Loucy (cell line): Measurements from ENCODE around the gene ASB2.

ENCODE experiments used
- H2AFZ ChIP-seq: fragments of 200-600 bp; sonication (generic); 2 replicates; pipeline ENCODE4 v1.6.0; 2016; ENCODE audit warnings: antibody characterized with exemption, mild to moderate bottlenecking, low read length, moderate library complexity
- H3F3A ChIP-seq: fragments of 200-600 bp; 2 replicates; pipeline ENCODE4 v1.6.0; 2016; ENCODE audit warnings: antibody characterized with exemption, low read depth, mild to moderate bottlenecking
- H3K27me3 ChIP-seq: fragments of 200-600 bp; sonication (generic); 2 replicates; pipeline ENCODE4 v1.6.1; 2014; ENCODE audit warnings: low read length, mild to moderate bottlenecking; ENCODE audit not compliant: insufficient read depth, poor library complexity, severe bottlenecking
- H3K36me3 ChIP-seq: fragments of 200-600 bp; sonication (generic); 2 replicates; pipeline ENCODE4 v1.6.1; 2016; ENCODE audit warnings: low read length; ENCODE audit not compliant: insufficient read depth
- H3K4me1 ChIP-seq: fragments of 200-600 bp; sonication (generic); 2 replicates; pipeline ENCODE4 v1.5.1; 2014; ENCODE audit warnings: low read length, mild to moderate bottlenecking; ENCODE audit not compliant: insufficient read depth, poor library complexity, severe bottlenecking
- H3K4me2 ChIP-seq: fragments of 200-600 bp; sonication (generic); 2 replicates; pipeline ENCODE4 v1.6.0; 2014; ENCODE audit warnings: antibody characterized with exemption, low read length, low read depth, mild to moderate bottlenecking; ENCODE audit not compliant: poor library complexity, severe bottlenecking
- H3K4me3 ChIP-seq: fragments of 200-600 bp; sonication (generic); 2 replicates; pipeline ENCODE4 v1.5.1; 2014; ENCODE audit warnings: low read length, mild to moderate bottlenecking, mixed read lengths; ENCODE audit not compliant: poor library complexity, severe bottlenecking
- H3K79me2 ChIP-seq: fragments of 200-600 bp; sonication (generic); 2 replicates; pipeline ENCODE4 v1.6.1; 2014; ENCODE audit warnings: low read length; ENCODE audit not compliant: insufficient read depth
- H3K9ac ChIP-seq: fragments of 200-600 bp; sonication (generic); 2 replicates; pipeline ENCODE4 v1.6.0; 2014; ENCODE audit warnings: mild to moderate bottlenecking, low read depth, low read length, moderate library complexity; ENCODE audit not compliant: poor library complexity, severe bottlenecking
- H3K9me2 ChIP-seq: fragments of 200-600 bp; sonication (generic); replicated peaks from 2 replicates; pipeline ENCODE4 v1.6.1; 2016; ENCODE audit warnings: low read depth, low read length, mixed read lengths
- H3K9me3 ChIP-seq: fragments of 200-600 bp; sonication (generic); 2 replicates; pipeline ENCODE4 v1.6.1; 2014; ENCODE audit warnings: mild to moderate bottlenecking, antibody characterized with exemption, low read length, low read depth; ENCODE audit not compliant: insufficient read depth
- H4K20me1 ChIP-seq: fragments of 200-600 bp; sonication (generic); 2 replicates; pipeline ENCODE4 v1.6.0; 2014; ENCODE audit warnings: antibody characterized with exemption, low read length, mild to moderate bottlenecking; ENCODE audit not compliant: insufficient read depth, poor library complexity, severe bottlenecking
- CTCF ChIP-seq: fragments of 200-600 bp; sonication (generic); conservative IDR thresholded peaks from 2 replicates; pipeline ENCODE4 v1.5.1; 2014; ENCODE audit warnings: mild to moderate bottlenecking, antibody characterized with exemption, low read length
- EZH2phosphoT487 ChIP-seq: fragments of 200-600 bp; IDR thresholded peaks from 2 replicates; pipeline ENCODE4 v1.6.1; 2018; ENCODE audit warnings: antibody characterized with exemption, mild to moderate bottlenecking, moderate library complexity, borderline replicate concordance

The ASB2 gene

GRCh38 chr14:93976477-93977057, at the start of gene ASB2:
Gene ASB2, minus strand, starts transcription at chr14:93976570. Its CDS starts 12,031 bp downstream, at chr14:93964539.
- Histone ChIP-seq H3K9me2 (no peaks in the 10 kb centered on the region), H4K20me1 (no peaks in the 10 kb centered on the region), H3K79me2 (no peaks in the 10 kb centered on the region), H3K4me1 (peaks cover 13% of the 10 kb centered on the region), H3K36me3 (no peaks in the 10 kb centered on the region), H3K9ac (no peak within 1 kb of the TSS), H3K9me3 (no peaks in the 10 kb centered on the region), H3K4me2 (peak within 1 kb of the TSS; percentile 19), H3K27me3 (peaks cover 89% of the 10 kb centered on the region), H2AFZ (no peak within 1 kb of the TSS), H3K4me3 (no peak within 1 kb of the TSS), H3F3A (no peaks in the 10 kb centered on the region)
- no peak for TF ChIP-seq CTCF
- TF ChIP-seq EZH2phosphoT487, result no peak

- Histone ChIP-seq H3K9ac (no peak overlapping the region), H2AFZ (peak overlapping the region; percentile 70), H3K79me2 (no peaks in the 10 kb centered on the region), H3K9me2 (no peaks in the 10 kb centered on the region), H3K27me3 (no peaks in the 10 kb centered on the region), H3K4me3 (peak overlapping the region; percentile 54), H3F3A (no peaks in the 10 kb centered on the region), H3K4me1 (no peaks in the 10 kb centered on the region), H4K20me1 (no peaks in the 10 kb centered on the region), H3K9me3 (no peaks in the 10 kb centered on the region), H3K4me2 (peak overlapping the region; percentile 27), H3K36me3 (no peaks in the 10 kb centered on the region)
- TF ChIP-seq EZH2phosphoT487, result no peak
- no peak for TF ChIP-seq CTCF
These were observed 49.4 kb upstream of the ASB2 start for GRCh38 chr14:94025720-94026119.

- Histone ChIP-seq H3K4me2 (no peak overlapping the region), H3K4me1 (no peaks in the 10 kb centered on the region), H4K20me1 (no peaks in the 10 kb centered on the region), H3F3A (no peaks in the 10 kb centered on the region), H3K4me3 (no peak overlapping the region), H3K9me2 (no peaks in the 10 kb centered on the region), H3K9ac (no peak overlapping the region), H2AFZ (no peak overlapping the region), H3K79me2 (no peaks in the 10 kb centered on the region), H3K27me3 (no peaks in the 10 kb centered on the region), H3K36me3 (no peaks in the 10 kb centered on the region), H3K9me3 (no peaks in the 10 kb centered on the region)
- TF ChIP-seq CTCF, result no peak
- TF ChIP-seq EZH2phosphoT487, result no peak
These were observed 48.2 kb upstream of the ASB2 start for GRCh38 chr14:94024549-94024948.
